Neural crest cell (in vitro differentiated cells): ENCODE data around the gene ST3GAL3. TPM values are rescaled to one million over a fixed set of nuclear protein-coding genes. Genes with fewer than 3 reads are reported as not detected.

Source experiments
- DNase-seq: peaks from one replicate; pipeline ENCODE4 v3.0.0; 2021; ENCODE audit warnings: low read depth, mixed read lengths, low spot score
- H3K27ac Mint-ChIP-seq: one replicate; pipeline ENCODE4 v1.8.0; 2021; ENCODE audit warnings: mild to moderate bottlenecking, mixed read lengths; ENCODE audit not compliant: unreplicated experiment
- H3K27me3 Mint-ChIP-seq: 2 replicates; pipeline ENCODE4 v1.8.0; 2021; ENCODE audit warnings: low read depth, mild to moderate bottlenecking, mixed read lengths
- H3K36me3 Mint-ChIP-seq: 2 replicates; pipeline ENCODE4 v1.8.0; 2021; ENCODE audit warnings: low read depth, mild to moderate bottlenecking, mixed read lengths
- H3K4me1 Mint-ChIP-seq: 2 replicates; pipeline ENCODE4 v1.8.0; 2021; ENCODE audit warnings: mixed read lengths
- H3K4me3 Mint-ChIP-seq: one replicate; pipeline ENCODE4 v1.8.0; 2021; ENCODE audit warnings: mild to moderate bottlenecking, mixed read lengths
- H3K9me3 Mint-ChIP-seq: 2 replicates; pipeline ENCODE4 v1.8.0; 2021; ENCODE audit warnings: mixed read lengths
- CTCF ChIP-seq: fragments of 200-600 bp; sonication (generic); conservative IDR thresholded peaks from 2 replicates; pipeline ENCODE4 v1.5.0; 2021; ENCODE audit warnings: antibody characterized with exemption, mild to moderate bottlenecking
- total RNA-seq: library from RNA; stranded (reverse); gene quantifications from 2 replicates; pipeline ENCODE4 v1.2.1, GENCODE V29; 2021

Gene ST3GAL3
- total RNA-seq, 1 donor from 2014 or later = 37.4 TPM

- H3K27me3 Mint-ChIP-seq = no peaks in the 10 kb centered on the region
These were observed 35.9 kb downstream of the ST3GAL3 start for GRCh38 chr1:43743206-43743605.

GRCh38 chr1:43747736-43748135, 40.4 kb downstream of the ST3GAL3 start:
- Mint-ChIP-seq H3K9me3 (no peaks in the 10 kb centered on the region), H3K36me3 (peaks cover 9% of the 10 kb centered on the region), H3K4me3 (no peak overlapping the region), H3K27ac (no peak overlapping the region), H3K27me3 (no peaks in the 10 kb centered on the region), H3K4me1 (no peaks in the 10 kb centered on the region)
- DNase-seq = no peak
- no peak for TF ChIP-seq CTCF

More at GRCh38 chr1:43743206-43743605, 35.9 kb downstream of the ST3GAL3 start:
- peaks cover 11% of the 10 kb centered on the region for H3K36me3 Mint-ChIP-seq
- no peak overlapping the region for H3K4me3 Mint-ChIP-seq
- DNase-seq = no peak
- no peaks in the 10 kb centered on the region for H3K4me1 Mint-ChIP-seq
- TF ChIP-seq CTCF = no peak
- no peaks in the 10 kb centered on the region for H3K9me3 Mint-ChIP-seq
- H3K27ac Mint-ChIP-seq = no peak overlapping the region

- TF ChIP-seq CTCF = no peak
- Mint-ChIP-seq H3K36me3 (peaks cover 7% of the 10 kb centered on the region), H3K27ac (no peak overlapping the region), H3K4me1 (no peaks in the 10 kb centered on the region), H3K4me3 (no peak overlapping the region), H3K27me3 (no peaks in the 10 kb centered on the region), H3K9me3 (no peaks in the 10 kb centered on the region)
- DNase-seq = no peak
These were observed 42.7 kb downstream of the ST3GAL3 start for GRCh38 chr1:43750083-43750482.

GRCh38 chr1:43753422-43753821, 46.1 kb downstream of the ST3GAL3 start:
- H3K9me3 Mint-ChIP-seq = no peaks in the 10 kb centered on the region
- H3K4me3 Mint-ChIP-seq = no peak overlapping the region

GRCh38 chr1:43754892-43755291, 47.6 kb downstream of the ST3GAL3 start:
- no peak overlapping the region for H3K4me3 Mint-ChIP-seq
- H3K9me3 Mint-ChIP-seq = no peaks in the 10 kb centered on the region
- H3K4me1 Mint-ChIP-seq = peaks cover 6% of the 10 kb centered on the region
- H3K27me3 Mint-ChIP-seq = no peaks in the 10 kb centered on the region
- H3K27ac Mint-ChIP-seq = no peak overlapping the region
- H3K36me3 Mint-ChIP-seq = peaks cover 2% of the 10 kb centered on the region
- TF ChIP-seq CTCF = no peak
- DNase-seq = no peak

More at GRCh38 chr1:43753422-43753821, 46.1 kb downstream of the ST3GAL3 start:
- Mint-ChIP-seq H3K36me3 (peaks cover 2% of the 10 kb centered on the region), H3K27ac (no peak overlapping the region), H3K4me1 (peaks cover 6% of the 10 kb centered on the region), H3K27me3 (no peaks in the 10 kb centered on the region)
- TF ChIP-seq CTCF = no peak
- no peak for DNase-seq
